NCI-H526 treated with DMSO at 0.1 percent for 48 hours (cell line): ENCODE measurements around the gene NUDT22.
"Not testable (repeated sequence)": the region's sequence is repeated elsewhere in the genome, so short reads cannot be mapped to it uniquely, and the experiment has no call there.

Source experiments
- DNase-seq: peaks from one replicate; lab custom pipeline; 2025; lab: John Stamatoyannopoulos, UW

The NUDT22 gene

DNA sequence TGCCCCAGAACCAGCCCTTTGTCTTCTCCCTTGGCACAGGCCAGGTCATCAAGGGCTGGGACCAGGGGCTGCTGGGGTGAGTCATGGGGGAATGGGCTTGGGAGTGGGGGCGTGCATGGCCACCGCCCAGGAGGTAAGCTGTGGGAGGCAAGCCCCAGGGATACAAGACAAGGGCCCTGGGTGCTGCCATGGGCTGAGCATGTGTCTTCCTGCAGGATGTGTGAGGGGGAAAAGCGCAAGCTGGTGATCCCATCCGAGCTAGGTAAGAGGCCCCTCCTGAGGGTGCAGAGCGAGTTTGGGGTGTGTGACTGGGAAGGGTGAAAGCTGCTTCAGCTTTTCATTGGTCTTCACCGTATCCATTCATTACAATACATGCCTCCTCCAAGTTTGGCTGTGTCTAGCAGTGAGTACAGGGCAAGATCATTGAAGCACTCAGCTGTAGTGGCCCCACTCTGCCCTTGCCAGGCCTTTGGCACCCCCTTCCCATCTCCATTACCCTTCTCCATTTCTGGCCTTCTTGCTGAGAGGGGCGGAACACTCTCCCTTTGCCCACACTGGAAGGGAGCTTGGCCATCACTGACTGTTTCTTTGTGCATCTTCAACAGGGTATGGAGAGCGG, 17.3 kb downstream of the NUDT22 start:
- no peak for DNase-seq

DNA sequence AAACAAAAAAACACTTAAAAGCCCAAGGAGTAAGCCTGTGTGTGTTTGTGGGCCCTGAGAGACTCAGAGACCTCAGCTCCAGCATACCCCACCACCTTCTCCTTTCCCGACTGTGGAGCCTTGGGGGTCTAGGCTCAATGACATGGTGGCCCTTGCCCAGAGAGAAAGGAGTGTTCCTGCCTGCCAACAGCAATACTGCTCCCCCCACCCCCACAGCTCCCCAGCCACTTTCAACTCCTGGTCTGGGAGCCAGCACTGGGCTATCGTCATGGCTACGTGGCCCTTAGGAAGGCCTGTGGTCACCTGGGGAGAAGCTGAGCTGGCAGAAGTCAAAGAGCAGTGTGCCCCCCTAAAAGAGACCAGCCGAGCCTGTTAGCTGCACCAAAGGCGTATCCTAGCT, 18.0 kb downstream of the NUDT22 start:
- no peak for DNase-seq

DNA sequence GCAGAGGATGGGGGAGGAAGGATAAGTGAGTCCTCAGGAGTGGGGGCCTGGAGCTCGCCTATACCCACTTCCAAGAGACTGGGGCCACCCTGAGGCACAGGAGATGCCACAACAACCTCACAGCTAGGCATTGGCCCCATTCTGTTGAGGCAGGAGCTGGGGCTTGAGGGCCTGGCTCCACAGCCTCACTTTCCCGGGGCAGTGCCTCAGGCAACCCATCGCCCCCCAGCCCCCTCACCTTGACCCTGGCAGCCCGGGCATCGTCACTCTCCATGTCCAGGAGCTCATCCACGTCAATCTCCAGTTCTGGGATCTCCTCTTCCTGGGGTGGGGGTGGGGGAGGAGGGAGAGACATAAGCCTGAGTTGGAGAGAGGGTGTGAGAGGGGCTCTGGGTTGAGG, 18.9 kb downstream of the NUDT22 start:
- no peak for DNase-seq

DNA sequence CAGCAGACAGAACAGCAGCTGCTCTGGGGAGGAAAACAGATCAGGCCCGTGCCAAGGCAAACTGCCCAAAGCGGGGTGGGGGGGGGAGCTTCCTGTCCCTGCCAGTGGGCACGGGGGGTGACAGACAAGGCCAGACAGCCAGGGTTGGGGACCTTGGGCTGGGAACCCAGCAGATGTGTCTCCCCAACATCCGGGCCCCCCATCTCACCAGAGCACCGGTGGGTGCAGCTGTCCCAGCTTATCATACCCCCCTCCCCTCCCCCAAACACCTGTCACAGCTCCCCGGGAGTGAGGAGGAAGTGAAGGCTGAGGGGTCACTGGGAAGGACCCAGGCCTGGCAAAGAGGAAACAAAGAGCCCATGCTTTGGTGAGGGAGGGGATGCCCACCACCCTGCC, 19.3 kb downstream of the NUDT22 start:
- no peak for DNase-seq

DNA sequence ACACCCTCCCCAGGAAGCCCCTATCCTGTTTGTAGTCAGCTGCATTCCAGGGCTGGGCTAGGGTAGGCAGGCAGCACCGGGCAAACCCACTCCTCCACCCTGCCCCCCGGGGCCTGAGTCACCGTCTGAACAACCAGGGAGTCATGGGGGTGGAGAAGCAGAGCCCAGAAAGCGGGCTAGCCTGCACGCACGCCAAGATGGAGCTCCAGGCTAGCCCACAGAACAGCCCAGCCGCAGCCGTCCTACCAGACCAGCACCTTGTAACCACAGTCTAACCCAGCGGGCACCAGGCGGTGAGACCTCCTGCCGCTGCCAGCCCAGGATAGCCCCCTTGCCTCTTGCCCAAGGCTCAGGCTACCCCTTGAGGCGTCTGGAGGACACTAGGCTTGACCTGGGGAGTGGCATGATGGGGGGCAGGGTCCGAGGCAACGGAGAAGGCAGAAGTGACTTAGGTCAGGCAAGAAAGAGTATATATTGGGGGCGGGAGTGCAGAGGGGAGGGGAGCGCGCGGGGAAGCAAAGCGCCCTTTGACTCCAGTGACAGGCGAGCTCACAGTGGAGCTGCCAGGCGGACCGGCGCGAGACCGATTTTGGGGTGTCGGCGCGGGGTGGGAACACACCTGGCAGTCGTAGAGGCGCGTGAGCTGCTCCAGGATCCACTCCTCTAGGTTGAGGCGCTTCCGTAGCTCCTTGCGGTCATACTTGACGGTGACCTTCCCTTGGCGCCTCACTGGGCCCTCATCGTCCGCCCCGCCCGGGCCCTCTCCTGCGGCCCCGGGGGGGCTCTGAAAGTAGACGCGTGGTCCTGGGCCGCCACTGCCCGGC, 19.9 kb downstream of the NUDT22 start:
- peak; percentile 40 for DNase-seq

DNA sequence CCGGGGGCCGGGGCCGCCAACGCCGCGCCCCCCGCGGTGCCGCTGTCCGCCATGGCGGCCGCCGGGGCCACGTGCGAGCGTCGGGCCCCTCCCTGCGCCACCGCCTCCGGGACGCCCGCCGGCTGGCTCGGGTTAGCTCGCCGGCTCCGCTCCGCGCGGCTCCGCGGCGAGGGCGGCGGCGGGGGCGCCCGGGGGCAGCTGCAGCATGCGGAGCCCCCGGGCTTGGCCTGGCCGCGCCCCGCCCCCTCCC, 20.5 kb downstream of the NUDT22 start:
- not testable (repeated sequence) for DNase-seq

DNA sequence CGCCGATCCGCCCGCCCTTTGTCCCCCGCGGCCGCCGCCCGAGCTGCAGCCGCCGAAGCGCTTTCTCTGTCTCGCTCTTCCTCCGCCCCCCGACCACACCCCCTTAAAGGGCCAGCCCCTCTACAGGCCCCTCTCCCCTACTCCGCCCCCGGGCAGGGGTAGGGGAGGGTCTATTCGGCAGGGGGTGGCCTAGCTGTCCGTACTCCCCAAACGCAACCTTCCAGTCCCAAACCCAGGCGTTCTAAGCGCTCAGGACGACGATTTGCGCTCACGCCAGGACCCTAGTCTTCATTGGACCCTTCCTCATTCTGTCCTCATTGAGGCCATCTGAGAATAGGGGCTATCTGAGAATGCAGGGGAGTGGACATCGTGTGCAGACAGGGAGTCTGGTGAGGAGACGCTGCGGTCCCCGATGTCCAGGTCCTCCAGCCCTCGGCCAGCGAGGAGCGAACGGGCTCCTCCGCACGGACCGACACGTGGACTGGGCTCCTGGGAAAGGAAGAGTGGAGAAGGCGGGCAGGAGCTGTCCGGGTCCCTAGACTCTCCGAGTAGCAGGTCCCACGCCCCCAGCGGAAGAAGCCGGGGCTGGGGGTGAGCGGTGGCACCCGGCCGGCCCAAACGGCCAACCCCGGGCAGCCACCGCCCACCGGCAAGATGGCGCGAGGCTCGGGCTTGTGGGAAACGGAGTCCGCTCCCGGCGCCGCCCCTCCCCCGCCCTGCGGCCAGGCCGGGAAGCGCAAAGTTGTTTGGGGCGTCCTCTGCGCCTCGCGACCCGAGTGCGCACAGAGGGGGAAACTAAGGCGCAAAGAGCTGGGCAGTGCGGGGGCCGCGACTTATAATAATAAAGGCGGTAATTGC, 21.0 kb downstream of the NUDT22 start, which contains the start of gene PPP1R14B:
PPP1R14B (minus strand) TSS at position 73 of the 858 bp plus-strand sequence. CDS start 270 bp downstream, outside the sequence.
- peak; percentile 80 for DNase-seq

DNA sequence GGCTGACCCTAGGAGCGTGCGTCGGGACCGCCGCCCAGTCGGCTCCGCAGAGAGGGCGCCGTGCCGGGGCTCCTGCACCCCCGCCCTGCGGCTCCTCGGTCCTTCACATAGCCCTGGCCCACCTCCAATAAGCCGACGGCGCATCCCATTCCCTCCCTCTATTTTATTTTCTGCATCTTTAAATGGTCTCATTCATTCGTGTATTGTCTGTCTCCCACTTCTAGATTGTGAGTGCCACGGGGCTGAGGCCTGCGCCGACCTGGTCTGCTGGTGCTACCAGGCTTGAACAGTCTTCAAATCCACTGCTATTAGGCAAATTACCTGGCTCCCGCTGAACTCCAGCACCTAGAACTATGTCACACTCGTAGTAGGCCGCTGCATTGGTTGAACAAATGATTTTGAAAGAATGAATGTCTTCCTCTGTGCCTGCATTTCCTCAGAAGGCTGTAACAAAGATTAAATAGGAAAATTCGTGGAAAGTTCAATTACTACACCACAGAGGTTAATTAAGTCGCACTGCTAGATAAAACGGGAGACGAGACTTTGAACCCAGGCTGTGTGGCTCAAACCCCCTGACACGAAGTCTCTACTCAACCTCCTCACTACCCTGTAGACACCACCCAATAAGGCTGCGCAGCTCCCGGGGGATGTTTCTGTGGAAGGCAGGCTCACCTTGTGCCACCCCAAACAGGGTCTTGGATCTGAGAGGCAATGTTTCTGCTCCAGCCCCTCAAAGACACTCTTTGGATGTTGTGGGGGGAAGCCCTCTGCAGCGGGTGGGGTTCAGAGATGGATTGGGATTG, 21.9 kb downstream of the NUDT22 start:
- DNase-seq: peak; percentile 67

DNA sequence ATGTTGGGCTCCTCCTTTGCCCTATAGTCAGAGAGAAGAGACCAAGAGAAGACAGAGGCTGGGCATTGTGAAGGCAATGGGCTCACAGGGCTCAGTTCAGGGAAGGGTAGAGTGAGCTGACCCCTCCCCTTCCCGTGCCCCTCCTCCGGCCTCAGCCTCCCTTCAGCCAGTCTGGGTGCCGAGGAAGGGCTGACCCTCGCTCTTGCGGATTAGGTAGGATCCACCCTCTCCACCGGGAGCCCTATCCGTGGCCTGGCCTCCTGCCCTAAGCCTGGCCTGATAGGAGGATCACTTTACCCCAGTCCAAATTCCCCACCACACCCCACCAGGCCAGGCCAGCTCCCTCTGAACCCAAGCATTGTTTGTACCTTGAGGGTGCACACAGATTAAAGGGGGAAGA, 22.5 kb downstream of the NUDT22 start:
- DNase-seq: no peak

DNA sequence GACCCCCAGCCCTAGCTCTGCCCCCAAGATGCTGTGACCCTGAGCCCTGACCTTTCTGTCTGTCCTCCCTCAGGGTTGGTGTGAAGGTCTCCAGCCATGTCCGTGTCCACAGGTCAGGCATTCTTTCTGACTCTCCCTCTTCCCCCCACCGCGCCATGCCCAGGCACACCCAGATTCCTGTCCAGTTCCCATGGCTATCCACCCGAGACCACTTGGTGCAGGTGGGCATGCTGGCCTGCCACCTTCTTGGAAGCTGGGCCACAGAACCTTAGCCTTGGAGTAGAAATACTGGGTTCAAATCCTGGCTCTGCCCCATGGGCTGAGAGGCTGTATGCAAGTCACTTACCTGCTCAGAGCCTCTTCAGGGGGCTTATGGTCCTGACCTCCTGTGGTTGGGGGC, 23.0 kb downstream of the NUDT22 start:
- no peak for DNase-seq

DNA sequence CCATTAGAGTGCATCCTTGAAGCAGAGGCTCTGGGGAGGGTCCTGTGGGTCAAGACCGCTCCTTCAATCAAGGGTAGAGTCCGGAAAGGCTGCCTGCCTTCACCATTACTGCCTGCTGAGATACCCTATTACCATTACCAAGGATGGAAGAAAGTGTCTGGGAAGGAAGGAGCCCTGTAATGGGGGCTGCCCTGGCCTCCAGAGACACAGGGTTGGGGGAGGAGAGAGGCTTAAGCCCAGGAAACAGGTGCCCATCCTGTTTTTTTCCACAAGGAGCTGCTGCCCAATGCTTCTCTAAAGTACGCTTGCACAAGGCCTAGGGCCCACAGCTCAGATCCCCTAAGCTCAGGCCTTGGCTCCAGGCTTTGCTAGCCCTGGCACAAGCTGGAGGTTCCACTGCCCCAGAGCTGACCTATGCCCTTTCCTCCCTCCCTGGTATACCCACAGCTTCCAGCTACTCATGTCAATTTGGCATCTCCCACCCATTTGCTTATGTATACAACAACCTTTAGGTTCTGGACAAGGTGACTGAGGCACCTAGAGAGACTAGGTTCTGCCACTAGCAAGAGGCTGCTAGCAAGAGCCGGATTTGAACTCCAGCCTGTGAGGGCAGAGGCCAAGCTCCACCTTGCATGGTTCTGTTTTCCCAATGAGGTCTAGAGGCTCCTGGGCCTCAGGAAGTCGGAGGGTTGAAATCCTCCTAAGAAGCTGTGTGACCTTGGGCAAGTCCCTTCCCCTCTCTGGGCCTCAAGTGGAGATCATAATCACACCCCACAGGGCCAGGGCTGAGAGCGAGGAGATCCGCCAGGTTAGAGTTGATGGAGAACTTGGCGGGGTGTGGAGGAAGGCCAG, 23.7 kb downstream of the NUDT22 start:
- DNase-seq: peak; percentile 12

DNA sequence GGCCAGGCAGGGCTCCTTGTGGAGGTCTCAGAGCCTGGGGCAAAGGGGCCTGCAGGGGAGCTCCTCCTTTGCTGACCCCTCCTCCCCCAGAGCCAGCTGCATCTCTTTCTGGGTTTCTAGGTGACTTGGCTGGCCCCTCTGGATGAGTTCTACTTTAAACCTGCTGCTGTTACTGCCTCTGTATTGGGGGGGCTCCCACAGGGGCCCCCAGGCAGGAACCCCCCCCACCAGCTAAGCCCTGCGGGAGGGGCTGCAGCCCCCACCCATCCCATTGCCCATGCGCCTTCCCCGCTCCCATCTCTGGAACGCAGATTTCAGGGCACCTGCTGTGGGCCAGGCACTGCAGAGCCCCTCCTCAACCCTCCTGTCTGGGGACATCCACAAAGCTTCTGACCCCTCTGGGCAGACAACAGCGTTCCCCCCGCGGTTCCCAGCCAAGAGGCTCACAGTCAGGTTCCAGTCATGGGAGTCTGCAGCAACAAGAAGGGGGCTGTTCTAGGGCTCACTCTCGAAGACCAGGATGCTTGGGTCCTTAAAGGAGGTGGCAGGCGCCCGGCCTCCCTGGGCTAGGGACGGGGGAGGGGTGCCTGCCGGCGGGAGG, 24.4 kb downstream of the NUDT22 start:
- DNase-seq: no peak

DNA sequence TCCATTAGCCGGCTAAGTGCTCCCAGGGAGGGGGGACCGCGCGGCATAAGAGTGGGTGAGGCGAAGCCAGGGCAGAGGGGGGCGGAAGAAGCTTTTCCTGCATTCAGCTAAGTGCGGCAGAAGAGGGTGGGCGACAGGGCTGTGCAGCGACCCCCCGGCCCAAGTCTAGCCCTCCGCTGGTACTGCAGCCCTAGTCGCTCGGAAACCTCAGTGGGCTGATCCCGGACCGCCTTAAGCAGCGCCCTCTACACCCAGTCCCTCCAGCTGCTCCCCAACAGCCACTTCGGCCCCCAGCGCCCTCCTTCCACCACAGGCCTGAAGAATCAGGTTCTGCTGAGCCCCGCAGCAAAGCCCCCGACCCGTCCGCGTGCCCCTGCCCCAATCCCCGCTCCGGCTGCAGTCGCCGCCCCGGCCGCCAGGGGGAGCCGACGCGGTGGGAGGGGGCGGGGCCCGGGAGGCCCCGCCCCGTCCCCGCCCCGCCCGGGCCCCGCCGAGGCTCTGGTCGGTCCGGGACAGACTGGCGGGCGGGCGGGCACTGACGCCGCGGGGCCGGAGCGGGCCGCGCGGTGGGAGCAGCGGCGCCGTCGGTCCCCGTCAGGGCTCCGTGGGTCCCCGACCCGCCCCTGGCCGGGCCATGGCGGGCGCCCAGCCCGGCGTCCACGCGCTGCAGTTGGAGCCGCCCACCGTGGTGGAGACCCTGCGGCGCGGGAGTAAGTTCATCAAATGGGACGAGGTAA, 25.1 kb downstream of the NUDT22 start, which contains the start of gene PLCB3:
PLCB3 (plus strand) TSS at position 515 of the 737 bp plus-strand sequence; CDS start at position 635, 120 bp downstream.
- no peak for DNase-seq

DNA sequence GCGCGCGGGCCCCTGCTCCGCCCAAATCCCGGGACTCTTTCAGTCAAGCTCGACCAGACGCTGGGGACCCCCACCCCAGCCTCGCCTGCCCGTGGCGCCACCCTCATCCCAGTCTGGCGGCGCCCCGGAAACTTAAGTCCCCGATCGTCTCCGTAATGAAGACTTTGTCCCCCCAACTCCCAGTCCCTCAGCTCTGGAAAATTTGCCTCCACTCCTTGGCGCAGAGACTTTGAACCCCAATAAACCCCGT, 25.6 kb downstream of the NUDT22 start:
- DNase-seq: no peak

DNA sequence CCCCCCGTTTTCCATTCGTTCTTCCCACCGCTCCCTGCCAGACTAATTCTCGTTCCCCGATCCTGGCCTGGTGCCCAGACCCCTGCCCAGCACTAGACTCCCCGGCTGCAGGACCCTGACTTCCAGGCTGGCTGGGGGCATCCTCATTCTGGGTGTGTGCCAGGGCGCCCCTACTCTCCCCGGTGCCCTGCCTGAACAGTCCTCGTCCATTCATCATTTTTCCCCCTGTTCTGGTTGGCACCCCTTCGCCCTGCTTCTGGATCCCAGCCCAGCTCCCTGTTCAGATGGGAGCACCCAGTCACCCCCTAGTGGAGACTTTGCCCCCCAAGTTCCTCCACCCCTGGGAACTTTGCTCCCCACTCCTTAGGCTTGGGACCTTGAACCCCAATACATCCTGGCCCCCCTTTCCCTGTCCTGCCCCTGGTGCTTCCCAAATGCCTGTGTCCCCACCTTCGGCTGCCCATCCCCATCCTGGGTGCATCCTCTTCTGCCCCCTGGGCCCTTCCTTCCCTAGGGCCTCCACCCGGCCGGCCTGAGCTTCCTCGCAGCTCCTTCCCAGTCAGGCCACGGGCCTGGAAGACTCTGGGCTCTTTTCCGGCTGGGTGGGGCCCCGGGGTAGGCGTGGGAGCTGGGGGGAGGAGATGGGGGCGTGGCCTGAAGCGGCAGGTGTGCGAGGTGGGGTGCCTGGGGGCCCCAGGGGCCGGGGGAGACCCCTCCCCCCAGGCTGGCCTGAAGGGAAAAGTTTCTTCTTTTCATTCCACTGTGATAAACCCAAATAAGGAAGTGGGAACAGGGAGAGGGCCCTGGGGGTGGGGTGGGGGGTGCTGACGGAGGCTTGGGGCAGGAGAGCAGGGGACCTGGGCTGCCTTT, 26.2 kb downstream of the NUDT22 start:
- no peak for DNase-seq

DNA sequence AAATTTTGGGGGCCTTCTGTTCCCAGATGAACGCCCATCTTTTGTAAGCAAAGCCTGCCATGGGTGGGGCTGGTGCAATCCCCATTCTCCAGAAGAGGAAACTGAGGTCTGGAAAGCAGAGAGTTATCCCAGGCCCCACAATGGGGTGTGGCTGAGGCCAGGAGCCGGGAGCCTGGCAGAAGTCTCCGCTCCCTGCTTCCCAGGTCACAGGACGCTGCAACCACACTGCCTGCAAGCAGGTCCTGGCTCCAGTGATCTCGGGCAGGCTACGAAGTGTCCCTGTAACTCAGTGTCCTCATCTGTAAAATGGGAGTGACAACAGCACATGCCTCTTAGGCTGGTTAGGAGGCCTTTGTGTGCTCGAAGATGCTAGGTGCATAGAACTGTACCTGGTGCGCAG, 27.0 kb downstream of the NUDT22 start:
- DNase-seq: no peak

DNA sequence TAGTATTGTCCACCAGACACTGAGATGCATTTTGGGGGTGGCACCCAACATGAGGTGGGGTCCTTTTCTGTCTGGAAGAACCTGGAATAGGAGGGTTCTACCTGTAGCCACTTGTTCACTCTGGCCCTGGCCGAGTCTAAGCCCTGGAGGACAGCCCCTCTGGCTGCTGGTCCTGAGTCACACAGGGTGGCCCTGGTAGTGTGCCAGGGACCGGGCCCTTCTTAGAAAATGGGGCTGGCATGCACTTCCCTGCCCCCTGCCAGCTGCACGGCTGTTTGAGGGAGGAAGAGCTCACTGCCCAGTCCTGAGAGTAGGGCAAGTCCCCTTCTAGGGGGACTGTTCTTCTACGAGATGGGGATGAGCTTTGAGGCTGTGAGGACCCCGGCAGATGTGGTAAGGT, 27.4 kb downstream of the NUDT22 start:
- no peak for DNase-seq

DNA sequence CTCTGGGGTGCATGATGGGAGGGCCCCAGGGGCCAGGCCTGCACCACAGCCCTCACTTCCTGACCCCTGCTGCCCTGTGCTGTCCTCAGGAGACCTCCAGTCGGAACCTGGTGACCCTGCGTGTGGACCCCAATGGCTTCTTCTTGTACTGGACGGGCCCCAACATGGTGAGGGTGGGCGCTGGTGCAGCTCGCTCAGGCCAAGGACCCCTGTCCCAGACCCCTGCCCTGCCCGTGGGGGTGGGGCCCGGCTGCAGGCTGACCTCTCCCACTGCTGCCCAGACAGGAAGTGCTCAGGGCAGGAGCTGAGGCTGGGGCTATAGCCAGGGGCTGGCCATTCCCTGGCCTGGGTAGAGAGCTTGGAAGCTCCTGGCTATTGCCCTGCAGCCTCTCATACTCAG, 28.3 kb downstream of the NUDT22 start:
- DNase-seq: no peak
